Parathyroid adenoma (tissue), 2 donors: ENCODE results near the gene EVA1C.

Experiments
- H2AFZ ChIP-seq: fragments of 300-600 bp; sonication (generic); one replicate; pipeline ENCODE4 v1.7.0; 2017; ENCODE audit warnings: antibody characterized with exemption, mild to moderate bottlenecking
- H3K27ac ChIP-seq: fragments of 300-600 bp; sonication (generic); one replicate; pipeline ENCODE4 v1.7.0; 2017
- H3K27me3 ChIP-seq: fragments of 300-600 bp; sonication (generic); one replicate; pipeline ENCODE4 v1.7.0; 2017; ENCODE audit warnings: low read length; ENCODE audit not compliant: control insufficient read depth, insufficient read depth
- H3K36me3 ChIP-seq: fragments of 300-600 bp; sonication (generic); one replicate; pipeline ENCODE4 v1.7.0; 2017; ENCODE audit warnings: low read length; ENCODE audit not compliant: control insufficient read depth, insufficient read depth
- H3K4me1 ChIP-seq: fragments of 300-600 bp; sonication (generic); one replicate; pipeline ENCODE4 v1.7.0; 2017; ENCODE audit warnings: control low read depth
- H3K4me2 ChIP-seq: fragments of 300-600 bp; sonication (generic); one replicate; pipeline ENCODE4 v1.7.0; 2017; ENCODE audit warnings: low read length
- H3K4me3 ChIP-seq: fragments of 300-600 bp; sonication (generic); one replicate; pipeline ENCODE4 v1.7.0; 2017; ENCODE audit warnings: low read depth, low read length
- H3K79me2 ChIP-seq: fragments of 300-600 bp; sonication (generic); one replicate; pipeline ENCODE4 v1.7.0; 2017; ENCODE audit warnings: control low read depth
- H3K9ac ChIP-seq: fragments of 300-600 bp; sonication (generic); one replicate; pipeline ENCODE4 v1.7.0; 2017; ENCODE audit warnings: mild to moderate bottlenecking
- H3K9me3 ChIP-seq: fragments of 300-600 bp; sonication (generic); one replicate; pipeline ENCODE4 v1.7.0; 2017; ENCODE audit warnings: low read length; ENCODE audit not compliant: control insufficient read depth
- CTCF ChIP-seq: fragments of 300-600 bp; sonication (generic); IDR thresholded peaks from one replicate; pipeline ENCODE4 v1.7.0; 2017; ENCODE audit warnings: antibody characterized with exemption, mild to moderate bottlenecking
- donor health status: primary hyperparathyroidism.

EVA1C gene

DNA sequence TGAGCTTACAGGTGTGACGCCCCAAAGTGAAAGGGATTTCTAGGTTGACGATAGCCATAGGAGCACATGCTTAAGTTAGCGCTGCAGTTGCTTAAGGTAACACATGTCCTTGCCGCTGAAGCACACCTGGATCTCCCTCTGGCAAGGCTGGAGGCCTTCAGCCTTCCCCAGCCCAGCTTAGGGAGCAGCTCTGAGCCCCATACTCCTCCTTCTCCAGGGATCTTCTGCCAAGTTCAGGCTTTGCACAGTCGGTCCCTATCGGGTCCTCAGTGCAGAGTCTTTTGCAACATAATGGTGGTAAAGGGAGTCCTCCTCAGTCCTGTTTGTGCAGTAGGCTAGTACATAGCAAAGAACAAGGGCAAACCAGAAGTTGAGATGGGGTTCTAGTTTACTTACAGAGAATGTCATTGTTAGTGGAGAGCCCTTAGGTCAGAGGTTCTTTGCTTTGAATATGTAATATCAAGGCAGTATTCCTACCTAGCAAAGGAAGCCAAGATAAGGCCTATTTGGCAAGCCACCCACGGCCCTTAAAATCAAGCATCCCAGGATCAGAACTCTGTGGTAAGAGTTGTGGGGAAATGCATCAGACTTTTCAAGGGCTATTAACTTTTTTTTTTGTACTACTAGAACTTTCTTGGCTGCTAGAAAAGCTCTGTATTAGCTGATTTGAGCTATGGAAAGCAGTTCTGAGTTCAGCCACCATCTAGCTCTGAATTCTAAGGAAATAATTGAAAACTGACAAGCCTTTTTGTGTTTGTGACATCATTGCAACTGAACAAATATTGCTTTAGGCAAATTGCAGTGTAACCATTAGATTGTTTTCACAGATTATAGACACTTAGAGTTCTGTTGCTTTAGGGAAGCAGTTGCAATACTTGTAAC lies 1.4 kb downstream of the EVA1C start:
- Histone ChIP-seq H3K9me3 (no peaks in the 10 kb centered on the region), H3K4me1 (peaks cover 4% of the 10 kb centered on the region), H3K27ac (peak overlapping the region; percentile 98), H3K79me2 (peaks cover 4% of the 10 kb centered on the region), H2AFZ (peak overlapping the region; percentile 88), H3K4me3 (peak overlapping the region; percentile 86), H3K36me3 (no peaks in the 10 kb centered on the region), H3K4me2 (peak overlapping the region; percentile 93), H3K27me3 (no peaks in the 10 kb centered on the region), H3K9ac (no peak overlapping the region)
- no peak for TF ChIP-seq CTCF

- Histone ChIP-seq H3K27me3 (no peaks in the 10 kb centered on the region), H3K9me3 (no peaks in the 10 kb centered on the region), H2AFZ (no peak overlapping the region), H3K4me1 (peaks cover 4% of the 10 kb centered on the region), H3K4me2 (peak overlapping the region; percentile 4), H3K27ac (peak overlapping the region; percentile 98), H3K36me3 (no peaks in the 10 kb centered on the region), H3K4me3 (no peak overlapping the region), H3K79me2 (peaks cover 6% of the 10 kb centered on the region), H3K9ac (no peak overlapping the region)
- peak; percentile 29 for TF ChIP-seq CTCF
These were observed 2.3 kb downstream of the EVA1C start for GRCh38 chr21:32414579-32415358.

GRCh38 chr21:32415451-32416398 lies 3.2 kb downstream of the EVA1C start:
- no peak overlapping the region for H3K27ac ChIP-seq
- peaks cover 4% of the 10 kb centered on the region for H3K4me1 ChIP-seq

GRCh38 chr21:32418146-32418545 lies 5.6 kb downstream of the EVA1C start:
- Histone ChIP-seq H3K4me3 (no peak overlapping the region), H3K9me3 (no peaks in the 10 kb centered on the region), H3K27ac (no peak overlapping the region), H3K4me1 (no peaks in the 10 kb centered on the region), H2AFZ (no peak overlapping the region), H3K79me2 (peaks cover 6% of the 10 kb centered on the region), H3K27me3 (no peaks in the 10 kb centered on the region), H3K9ac (no peak overlapping the region), H3K36me3 (no peaks in the 10 kb centered on the region), H3K4me2 (no peak overlapping the region)
- TF ChIP-seq CTCF = no peak

More at GRCh38 chr21:32415451-32416398, 3.2 kb downstream of the EVA1C start:
- H3K9ac ChIP-seq = no peak overlapping the region
- no peak overlapping the region for H3K4me2 ChIP-seq
- H2AFZ ChIP-seq = no peak overlapping the region
- no peak for TF ChIP-seq CTCF
- no peak overlapping the region for H3K4me3 ChIP-seq
- peaks cover 6% of the 10 kb centered on the region for H3K79me2 ChIP-seq
- no peaks in the 10 kb centered on the region for H3K36me3 ChIP-seq
- no peaks in the 10 kb centered on the region for H3K9me3 ChIP-seq
- no peaks in the 10 kb centered on the region for H3K27me3 ChIP-seq
